Stimulated activated CD4-positive, alpha-beta T cell treated with anti-CD3 and anti-CD28 coated beads, Interleukin-12 subunit alpha, Interleukin-12 subunit beta, amount 100 ng/mL, for 4 hours (primary cell): ENCODE measurements around the gene CSTPP1.
A peak's percentile ranks its signal among the peaks of the same experiment; 100 is the strongest.

ENCODE experiments used
- DNase-seq: peaks from one replicate; pipeline ENCODE4 v3.0.0-alpha.2; 2020

Gene CSTPP1, protein sequence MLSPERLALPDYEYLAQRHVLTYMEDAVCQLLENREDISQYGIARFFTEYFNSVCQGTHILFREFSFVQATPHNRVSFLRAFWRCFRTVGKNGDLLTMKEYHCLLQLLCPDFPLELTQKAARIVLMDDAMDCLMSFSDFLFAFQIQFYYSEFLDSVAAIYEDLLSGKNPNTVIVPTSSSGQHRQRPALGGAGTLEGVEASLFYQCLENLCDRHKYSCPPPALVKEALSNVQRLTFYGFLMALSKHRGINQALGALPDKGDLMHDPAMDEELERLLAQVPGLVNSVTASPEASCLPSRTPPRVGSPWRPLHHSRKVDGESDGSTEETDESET

DNA sequence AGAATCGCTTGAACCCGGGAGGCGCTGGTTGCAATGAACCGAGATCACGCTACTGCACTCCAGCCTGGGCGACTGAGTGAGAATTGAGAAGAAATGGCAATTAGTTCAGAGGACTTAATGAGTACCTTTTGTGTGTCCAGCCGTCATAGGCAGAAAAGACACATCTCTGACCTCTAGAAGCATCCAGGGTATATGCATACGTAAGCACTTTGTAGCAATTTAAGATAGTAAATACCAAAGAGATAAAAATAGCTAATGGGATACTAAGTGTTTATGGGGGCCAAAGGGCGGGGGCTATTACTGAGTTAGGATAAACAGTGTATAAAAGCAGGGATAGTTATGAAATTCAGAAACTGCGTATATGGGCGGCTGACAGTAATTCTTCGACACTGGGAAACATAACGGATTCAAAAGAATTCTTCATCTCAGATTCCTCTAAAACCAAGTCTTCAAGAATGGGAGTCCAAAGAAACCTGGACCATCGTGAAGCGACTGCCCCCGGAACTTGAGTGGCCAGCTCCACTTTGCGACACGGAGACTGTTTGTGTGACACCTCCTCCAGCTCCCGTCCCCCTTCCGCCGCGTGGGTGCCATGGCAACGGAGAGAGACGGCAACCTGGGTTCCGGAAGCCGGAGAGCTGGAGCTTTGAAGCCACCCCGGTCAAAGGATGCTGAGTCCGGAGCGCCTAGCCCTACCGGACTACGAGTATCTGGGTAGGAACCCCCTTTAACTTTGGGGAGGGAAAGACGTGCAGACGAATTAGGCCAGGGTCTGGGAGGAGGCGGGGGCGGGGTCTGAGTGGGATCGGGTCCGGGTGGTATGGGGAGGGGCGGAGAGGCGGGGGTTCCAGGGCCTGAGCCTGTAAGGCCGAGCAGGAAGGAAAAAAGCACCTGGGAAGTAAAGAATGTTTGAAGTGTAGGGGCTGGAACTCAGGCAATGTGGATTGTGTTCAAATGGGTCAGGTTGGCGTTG, at the start of gene CSTPP1:
Gene CSTPP1, plus strand, starts transcription at position 624 of the 973 bp plus-strand sequence. Its CDS starts 45 bp downstream, at position 669.
- DNase-seq = peak; percentile 94

DNA sequence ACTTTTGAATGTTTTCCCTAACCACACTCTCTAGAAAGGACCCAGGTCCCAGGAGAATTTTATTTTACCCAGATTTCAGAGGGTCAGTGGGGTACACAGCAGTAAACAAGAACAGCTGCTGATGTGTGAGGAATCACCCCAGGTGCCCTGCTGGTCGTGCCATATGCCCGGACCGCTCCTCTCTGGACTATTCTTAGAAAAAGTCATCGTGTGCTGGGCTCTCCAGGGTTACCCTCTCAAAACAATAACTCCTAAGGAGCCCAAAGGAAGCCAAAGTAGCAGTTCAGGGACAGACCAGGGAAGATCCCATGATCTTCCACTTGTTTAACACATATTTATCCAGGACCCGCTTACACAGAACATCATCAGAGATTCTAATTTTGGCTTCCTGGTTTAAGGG, 47.9 kb upstream of the CSTPP1 start:
- DNase-seq = no peak

DNA sequence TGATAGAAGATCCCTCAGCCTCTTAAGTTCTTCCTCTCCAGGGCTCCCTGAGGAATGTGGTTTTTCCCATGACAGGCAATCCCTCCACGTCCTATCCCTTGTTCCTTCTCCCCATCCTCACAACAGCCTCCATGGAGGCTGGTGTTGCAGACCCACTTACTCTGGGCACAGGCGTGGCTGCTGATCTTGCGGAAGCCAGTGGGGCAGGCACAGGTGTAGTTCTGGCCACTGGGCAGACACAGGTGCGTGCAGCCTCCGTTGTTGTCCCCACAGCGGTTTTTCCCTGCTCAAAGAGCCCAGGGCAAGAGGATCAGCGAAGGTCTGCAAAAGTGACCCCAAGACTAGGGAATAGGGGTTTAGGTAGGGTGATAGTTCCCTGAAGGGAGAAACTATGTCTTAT, 47.3 kb upstream of the CSTPP1 start:
- no peak for DNase-seq

DNA sequence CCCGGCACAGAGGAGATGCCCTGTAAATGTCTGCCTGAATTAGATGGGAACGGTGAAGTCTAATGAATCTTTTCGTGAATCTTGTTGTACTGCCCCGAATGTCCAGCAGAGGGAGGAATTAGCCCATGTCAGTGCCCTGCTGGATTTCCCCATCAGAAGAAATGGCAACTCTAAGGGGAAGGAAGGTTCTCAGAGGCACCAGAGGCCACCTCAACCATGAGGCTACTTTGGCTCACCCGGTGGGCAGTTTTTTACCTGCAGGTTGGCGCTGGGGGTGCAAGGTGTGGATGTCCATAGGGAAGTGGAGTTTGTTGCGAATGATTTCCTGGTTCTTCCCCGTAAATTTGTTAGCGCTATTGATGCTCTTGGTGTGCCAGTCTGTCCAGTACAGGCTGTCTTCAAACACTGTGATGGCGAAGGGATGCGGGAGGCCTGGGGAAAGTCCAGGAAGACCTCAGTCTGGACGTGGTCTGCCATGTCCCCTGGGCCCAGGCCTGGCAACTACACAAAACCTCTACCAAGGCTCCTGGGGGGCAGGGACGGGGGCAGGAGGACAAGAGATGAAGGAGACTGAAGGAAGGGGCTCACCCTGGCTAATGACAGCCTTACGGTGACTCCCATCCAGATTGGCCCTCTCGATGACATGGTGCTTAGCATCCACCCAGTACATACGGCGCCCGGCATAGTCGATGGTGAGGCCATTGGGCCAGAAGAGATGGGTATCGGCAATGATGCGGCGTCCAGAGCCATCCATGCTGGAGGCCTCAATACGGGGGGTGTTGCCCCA, 46.7 kb upstream of the CSTPP1 start:
- peak; percentile 69 for DNase-seq

DNA sequence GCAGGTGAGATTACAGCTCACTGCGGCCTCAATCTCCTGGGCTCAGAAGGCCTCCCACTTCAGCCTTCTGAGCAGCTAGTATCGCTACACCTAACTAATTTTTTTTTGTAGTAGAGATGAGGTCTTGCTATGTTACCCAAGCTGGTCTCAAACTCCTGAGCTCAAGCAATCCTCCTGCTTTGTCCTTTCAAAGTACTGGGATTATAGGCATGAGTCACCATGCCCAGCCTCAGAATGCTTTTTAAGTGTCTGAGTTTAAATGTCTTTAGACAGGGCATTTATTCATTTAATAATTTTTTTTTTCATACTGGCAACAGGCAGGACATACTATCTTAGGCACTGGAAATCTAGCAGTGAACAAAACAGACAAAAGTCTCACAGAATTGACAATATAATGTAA, 45.9 kb upstream of the CSTPP1 start:
- no peak for DNase-seq

DNA sequence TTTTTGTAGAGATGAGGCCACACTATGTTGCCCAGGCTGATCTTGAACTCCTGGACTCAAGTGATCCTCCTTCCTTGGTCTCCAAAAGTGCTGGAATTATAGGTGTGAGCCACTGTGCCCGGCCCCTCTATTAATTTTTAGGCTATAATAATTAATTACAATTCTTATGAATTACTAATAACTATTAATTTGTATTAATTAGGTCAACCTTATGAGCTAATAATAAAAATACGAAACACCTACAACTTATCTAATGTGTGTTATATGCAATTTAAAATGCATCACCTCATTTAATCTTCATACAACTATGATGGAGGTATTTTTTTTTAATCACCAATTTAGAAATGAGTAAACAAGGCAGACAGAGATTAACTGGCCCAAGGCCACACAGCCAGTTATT, 44.5 kb upstream of the CSTPP1 start:
- no peak for DNase-seq

DNA sequence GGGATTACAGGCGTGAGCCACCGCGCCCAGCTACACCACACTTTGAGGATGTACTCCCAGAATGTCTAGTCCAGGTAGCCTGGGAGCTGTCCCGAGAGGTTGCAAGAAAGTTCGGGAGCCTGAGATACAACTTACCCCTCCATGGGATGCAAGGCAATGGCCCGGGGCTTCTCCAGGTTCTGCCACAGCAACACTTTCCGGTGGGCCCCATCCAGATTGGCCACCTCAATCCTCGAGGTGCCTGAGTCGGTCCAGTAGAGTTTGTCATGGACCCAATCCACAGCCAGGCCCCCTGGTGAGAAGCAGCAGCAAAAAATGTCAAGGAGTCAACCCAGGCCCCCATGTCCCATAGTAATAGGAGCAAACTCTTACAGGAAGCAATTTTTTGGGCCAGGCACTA, 43.7 kb upstream of the CSTPP1 start:
- DNase-seq = no peak

DNA sequence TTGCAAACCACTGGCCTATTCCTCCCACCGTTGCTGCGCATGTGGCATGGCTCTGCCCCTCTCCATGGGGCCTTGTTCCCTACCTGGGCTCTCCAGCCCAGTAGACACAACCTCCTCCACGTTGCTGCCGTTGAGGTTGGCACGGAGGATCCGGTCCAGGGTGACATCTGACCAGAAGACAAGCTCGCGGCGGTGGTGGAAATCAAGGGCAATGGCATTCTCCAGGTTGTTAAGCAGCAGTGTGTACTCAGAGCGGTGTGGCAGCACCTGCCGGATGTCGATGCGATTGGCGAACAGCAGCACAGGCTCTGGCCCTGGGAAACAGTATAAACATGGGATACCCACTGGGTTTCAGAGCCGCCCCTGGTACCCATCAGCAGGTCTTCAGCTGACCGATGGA, 42.1 kb upstream of the CSTPP1 start:
- no peak for DNase-seq

DNA sequence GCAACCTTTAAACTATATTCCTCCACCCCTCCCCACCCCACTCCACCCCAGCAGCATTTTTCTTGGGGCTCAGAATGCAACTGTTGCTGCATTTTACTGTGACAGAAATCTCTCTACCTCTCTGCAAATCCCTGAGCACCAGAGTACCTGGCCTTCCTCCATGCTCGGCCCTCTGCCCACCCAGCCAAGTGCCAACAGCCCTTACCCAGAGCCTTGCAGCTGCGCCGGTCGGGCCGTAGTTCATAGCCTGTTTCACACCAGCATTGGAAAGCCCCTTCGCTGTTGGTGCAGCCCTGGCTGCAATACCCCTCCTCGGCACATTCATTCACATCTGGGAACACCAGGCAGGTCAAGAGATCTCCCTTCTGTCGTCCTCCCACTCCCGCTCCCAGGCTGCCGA, 41.6 kb upstream of the CSTPP1 start:
- DNase-seq = no peak

DNA sequence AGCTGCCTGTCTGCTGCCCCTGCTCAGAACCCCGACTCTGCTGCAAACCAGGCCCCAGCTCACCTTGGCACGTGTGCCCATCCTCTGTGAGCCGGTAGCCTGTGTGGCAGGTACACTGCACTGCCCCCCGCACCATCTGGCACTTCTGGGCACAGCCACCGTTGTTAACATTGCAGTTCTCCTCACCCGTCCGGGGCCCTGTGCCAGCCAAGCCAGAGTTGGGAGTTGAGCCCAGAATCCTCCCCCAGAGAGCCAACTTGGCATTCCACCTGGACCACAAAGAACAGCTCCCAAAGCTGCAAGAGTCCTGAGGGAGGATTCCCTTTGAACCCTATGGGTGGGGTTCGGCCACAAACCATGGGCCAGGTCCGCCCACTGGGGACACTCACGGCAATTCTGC, 40.7 kb upstream of the CSTPP1 start:
- no peak for DNase-seq

DNA sequence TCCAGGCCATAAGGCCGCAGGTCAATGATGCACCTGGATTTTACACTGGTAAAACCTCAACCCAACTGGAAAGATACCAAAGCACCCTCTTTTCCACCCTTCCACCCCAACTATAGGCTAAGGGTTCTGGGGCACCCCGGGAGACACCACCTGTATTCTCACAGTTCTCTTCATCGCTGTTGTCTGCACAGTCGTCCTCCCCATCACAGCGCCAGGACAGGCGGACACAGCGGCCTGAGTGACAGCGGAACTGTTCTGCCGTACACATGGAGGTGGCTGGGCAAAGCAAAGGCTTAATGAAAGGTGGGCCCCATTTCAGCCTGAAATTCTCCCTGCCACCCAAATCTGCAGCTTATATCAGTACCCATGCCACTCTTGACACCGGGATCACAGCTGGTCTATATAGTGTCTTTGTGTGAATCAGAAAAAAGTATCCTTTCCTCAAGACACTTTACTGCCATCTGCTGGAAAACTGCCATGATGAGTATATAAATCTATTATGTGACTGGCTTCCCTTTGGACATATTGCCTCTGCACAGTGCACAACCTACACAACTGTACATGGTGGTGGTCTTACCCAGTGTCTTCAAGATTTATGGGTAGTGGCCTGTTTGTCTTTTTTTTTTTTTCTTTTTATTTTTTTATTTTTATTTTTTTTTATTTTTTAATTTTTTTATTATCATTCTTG, 39.7 kb upstream of the CSTPP1 start:
- no peak for DNase-seq

DNA sequence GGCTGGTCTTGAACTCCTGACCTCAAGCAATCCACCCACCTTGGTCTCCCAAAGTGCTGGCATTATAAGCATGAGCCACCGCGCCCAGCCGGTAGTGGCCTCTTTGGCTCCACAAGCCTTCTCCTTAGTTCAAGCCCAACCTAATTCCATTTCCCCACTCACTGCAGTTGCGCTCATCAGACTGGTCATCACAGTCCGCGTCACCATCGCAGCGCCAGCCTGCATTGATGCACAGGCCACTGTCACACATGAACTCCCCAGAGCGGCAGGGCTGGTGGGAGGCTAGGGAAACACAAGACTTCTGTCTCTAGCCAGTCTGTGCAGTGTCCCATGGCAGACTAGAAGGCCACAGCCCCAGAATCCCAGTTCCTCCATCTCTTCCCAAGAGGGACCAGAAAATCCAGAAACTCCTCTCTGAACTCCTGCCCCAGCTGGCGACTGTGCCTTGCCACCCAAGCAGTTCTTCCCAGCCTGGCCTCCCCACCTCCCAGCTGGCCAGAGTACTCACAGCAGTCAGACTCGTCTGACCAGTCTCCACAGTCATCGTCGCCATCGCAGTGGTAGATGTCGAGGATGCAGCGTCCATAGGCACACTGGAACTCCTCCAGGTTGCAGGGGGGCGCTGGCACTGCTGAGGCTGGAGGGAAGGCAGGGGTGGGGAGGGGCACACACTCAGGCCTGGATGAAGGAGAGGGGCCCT, 38.0 kb upstream of the CSTPP1 start:
- no peak for DNase-seq

DNA sequence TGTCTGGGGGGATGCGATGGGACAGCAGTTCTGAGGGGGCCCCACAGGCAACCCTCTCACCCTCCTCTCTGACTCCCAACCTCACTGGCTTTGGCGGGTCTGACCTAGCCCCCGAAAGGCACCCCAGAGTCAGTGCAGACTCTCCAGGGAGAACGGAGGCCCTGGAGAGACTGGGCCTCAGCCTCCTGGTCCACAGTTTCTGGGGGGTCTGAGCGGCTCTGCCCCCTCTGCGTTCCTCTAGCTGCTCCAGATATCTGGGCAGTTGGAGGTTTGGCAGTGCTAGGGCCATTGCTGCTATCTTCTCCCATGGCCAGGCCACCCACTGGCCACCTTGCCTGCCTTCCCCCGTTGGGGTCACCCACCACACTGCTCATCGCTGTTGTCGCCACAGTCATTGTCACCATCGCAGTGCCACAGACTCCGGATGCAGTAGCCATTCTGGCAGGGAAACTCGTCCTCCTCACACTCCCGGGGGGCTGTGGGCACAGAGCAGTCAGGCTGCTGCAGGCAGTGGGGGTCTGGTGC, 37.0 kb upstream of the CSTPP1 start:
- no peak for DNase-seq

DNA sequence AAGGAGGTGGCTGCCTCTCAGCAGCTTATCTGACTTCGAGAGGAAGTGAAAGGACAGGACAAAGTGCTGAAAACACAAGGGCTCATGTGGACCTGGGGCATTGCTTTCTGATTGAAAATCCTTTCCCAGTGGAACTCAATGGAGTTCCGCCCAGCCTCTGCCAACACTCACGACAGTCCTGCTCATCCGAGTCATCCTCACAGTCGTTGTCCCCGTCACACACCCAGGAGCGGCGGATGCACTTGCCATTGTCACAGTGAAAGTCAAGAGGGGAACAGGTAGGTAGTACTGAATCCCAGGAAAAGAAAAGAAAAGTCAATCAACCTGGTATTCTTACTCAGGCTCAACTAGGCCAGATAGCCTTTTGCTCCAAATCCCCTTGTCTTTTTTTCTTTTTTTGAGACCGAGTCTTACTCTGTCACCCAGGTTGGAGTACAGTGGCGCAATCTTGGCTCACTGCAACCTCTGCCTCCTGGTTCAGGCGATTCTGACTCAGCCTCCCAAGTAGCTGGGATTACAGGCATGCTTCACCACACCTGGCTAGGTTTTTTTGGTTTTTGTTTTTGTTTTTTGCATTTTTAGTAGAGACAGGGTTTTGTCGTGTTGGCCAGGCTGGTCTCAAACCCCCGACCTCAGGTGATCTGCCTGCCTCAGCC, 36.3 kb upstream of the CSTPP1 start:
- no peak for DNase-seq

DNA sequence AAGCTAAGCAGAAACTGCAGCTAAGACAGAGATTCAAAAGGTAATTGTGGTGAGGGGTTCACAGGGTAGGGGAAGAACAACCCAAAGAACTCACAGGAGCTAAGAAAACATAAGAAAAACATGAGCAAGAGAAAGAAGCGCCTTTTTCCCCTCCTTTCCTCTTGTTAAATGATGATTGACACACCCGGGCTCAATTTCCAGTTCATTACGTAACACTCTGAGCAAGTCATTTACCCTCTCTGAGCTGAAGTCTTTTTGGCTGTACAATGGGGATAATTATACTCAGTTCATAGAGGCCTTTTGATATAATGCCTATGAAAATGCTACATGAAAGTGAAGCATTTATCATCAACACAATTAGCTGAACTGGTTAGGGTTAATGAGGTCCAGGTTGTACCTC, 35.4 kb upstream of the CSTPP1 start:
- no peak for DNase-seq

DNA sequence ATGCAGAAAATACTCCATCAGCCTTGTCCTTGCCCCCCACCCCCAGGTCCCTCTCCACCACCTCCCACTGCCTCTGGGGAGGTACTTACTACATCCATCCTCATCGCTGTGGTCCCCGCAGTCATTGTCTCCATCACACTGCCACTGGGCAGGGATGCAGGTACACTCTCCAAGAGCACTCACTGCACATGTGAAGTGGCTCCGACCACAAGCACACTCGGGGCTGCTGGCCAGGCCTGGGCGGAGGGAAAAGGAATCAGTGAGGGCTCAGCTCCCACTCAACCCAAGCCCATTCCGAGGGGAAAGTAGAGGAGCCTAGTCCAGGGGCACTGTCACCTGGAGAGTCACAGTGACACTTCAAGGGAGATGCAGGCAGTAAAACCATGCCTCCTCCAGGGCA, 33.9 kb upstream of the CSTPP1 start:
- DNase-seq = no peak

DNA sequence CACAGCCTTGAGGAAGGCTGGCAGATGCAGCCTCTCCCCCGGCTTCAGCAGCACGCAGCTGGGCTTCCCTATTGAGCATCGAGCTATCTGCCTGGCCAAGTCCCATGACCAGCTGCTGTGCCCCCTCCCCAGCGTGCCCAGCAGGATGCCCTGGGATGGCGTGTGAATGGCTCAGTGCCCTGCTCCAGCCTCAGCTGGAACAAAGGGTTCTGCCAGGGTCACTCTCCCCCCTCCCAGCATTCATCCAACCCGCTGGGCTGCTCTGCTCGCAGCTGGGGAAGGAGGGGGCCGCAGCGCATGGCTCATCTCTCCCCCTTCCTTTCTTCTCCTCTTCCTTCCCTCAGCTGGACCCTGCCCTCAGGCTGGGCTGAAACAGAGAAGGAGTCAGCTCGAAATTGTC, 32.7 kb upstream of the CSTPP1 start:
- DNase-seq = no peak

DNA sequence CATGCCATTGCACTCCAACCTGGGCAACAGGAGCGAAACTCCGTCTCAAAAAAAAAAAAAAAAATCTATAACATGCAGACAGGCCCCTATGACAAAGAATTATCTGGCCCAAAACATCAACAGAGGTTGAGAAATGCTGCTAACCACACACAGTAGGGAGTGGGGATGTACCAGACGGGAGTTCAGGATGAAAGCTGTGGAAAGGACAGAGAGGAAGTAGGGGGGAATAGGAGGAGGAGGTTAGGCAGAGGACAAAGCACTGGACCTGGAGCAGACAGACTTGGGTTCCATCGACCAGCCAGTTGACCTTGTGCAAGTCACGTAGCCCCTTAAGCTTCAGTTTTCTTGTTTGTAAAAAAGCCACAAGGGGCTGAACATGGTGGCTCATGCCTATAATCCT, 30.8 kb upstream of the CSTPP1 start:
- no peak for DNase-seq

DNA sequence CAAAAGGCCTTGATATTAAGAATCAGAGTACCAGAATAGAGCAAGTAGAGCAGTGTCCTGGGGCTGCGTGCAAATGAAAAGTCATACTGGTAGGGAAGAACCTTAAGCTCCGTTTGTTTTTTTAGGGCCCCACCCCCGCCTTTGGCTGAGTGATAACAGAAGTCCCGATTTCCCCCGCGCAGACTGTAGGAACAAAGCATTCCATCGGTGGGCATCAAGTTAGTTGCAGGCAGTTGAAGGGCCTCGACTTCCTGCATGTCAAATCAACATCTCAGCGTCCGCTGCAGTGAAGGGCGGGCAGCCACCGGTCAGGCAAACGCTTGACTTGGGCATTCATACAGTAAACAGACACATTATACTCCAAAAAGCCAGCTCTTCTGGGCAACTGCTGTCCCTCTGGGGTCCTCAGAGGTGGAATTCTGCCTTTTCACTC, 29.9 kb upstream of the CSTPP1 start:
- DNase-seq = no peak

DNA sequence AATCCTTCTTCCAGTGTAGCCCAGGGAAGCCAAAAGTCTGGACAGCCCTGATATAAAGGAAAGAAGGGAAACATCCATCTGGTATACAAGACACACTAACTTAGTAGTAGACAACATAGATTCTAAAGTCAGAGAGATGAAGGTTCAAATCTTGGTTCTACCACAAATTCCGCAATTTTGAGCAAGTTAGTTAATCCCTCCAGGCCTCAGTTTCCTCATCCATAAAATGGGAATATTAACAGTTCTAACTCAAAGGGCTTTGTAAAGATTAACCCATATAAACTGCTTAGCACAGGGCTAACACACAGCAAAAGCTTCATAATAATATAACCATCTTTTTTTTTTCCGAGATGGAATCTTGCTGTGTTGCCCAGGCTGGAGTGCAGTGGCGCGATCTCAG, 29.0 kb upstream of the CSTPP1 start:
- no peak for DNase-seq

DNA sequence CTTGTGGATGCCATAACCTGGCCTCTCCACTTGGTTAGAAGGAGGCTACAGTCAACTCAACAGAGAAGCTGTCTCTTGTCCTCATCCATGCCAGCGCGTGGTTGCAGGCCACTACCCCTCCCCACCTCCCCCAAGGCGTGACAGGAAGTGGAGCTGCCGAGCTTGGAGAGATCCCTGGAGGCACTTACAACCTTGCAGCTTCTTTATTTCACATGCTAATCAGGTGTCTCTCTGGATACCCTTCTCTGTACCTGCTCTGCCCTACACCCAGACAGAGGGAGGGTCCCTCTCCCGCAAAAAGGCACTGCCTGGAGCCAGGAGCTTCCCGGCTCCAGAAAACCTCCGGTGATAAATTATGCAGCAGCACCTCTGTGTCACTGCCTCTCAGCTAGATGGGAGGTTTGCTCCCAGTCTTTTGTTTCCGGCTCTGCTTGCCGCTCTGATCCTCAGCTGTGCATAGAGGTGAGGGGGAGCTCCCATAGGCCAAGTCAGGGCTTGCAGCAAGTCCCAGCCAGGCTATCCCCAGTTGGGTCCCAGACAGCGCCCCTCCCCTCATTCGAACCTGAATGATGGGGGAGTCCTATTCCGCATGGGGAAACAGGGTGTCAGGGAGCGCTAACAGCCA, 23.9 kb upstream of the CSTPP1 start:
- DNase-seq = no peak
